OCI-LY3 (cell line): Measurements from ENCODE around the gene VPS26B.

Experiments used
- CTCF ChIP-seq: fragments of 200-600, 300-600 bp; sonication (generic); IDR thresholded peaks from 2 replicates; pipeline ENCODE4 v1.5.1; 2014; ENCODE audit warnings: antibody characterized with exemption, low read length, low read depth
- EZH2phosphoT487 ChIP-seq: fragments of 200-600 bp; shearing (Covaris generic); IDR thresholded peaks from 2 replicates; pipeline ENCODE4 v1.6.1; 2018; ENCODE audit warnings: antibody characterized with exemption, mixed run types, low read depth

DNA sequence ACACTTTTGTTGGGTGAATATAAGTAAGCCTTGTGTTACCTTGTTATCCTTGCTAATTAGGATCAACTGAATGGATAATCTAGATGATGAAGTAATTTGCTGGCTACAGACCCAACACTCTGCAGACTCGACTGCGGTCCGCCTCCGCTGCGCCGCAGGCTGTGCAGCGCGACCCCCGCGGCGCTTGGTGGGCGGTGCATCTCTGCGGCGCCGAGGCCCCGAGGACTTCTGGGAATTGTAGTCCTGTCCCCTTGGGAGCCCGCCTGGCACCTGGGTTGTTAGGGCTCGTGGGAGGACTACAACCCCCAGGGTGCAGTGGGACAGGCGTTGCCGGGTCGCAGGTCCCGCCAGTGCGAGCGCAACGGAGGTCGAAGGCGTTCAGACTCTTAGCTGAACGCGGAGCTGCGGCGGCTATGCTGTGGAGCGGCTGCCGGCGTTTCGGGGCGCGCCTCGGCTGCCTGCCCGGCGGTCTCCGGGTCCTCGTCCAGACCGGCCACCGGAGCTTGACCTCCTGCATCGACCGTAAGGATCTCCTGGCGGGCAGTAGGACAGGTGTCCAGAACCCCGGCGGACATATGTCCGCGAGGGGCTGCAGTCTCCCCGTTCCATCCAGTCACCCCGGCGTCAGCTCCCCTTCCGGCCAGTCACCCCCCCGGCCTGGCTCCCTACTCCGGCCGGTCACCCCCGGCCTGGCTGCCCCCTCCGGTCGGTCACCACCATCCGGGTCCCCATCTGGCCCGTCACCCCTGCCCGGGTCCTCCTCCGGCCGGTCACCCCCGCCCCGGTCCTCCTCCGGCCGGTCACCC is 28.9 kb downstream of the VPS26B start, which contains the start of the genes ACAD8 and THYN1:
- TF ChIP-seq CTCF (no peak), EZH2phosphoT487 (no peak)
